ENCODE data around the gene ZNF578.
"Not testable (repeated sequence)": the region's sequence is repeated elsewhere in the genome, so short reads cannot be mapped to it uniquely, and the experiment has no call there.

Gene ZNF578

GRCh38 chr19:52492994-52493470, 39.7 kb downstream of the ZNF578 start:
- no peak overlapping the region for H3K4me3 ChIP-seq (ENCODE audit: low read depth, low read length)
- no peak for TF ChIP-seq CTCF (IDR thresholded peaks at IDR 0.05; ENCODE audit: low read depth, low read length, missing control alignments)
- no peak for DNase-seq (ENCODE audit: low read depth)

- no peak for TF ChIP-seq CTCF (IDR thresholded peaks at IDR 0.05; ENCODE audit: low read depth, low read length, missing control alignments)
- no peak overlapping the region for H3K4me3 ChIP-seq (ENCODE audit: low read depth, low read length)
- no peak for DNase-seq (ENCODE audit: low read depth)
Observed at GRCh38 chr19:52494518-52494917, 41.2 kb downstream of the ZNF578 start.

GRCh38 chr19:52498571-52498970, 45.2 kb downstream of the ZNF578 start:
- no peak for DNase-seq (ENCODE audit: low read depth)
- H3K4me3 ChIP-seq (ENCODE audit: low read depth, low read length), result no peak overlapping the region
- no peak for TF ChIP-seq CTCF (IDR thresholded peaks at IDR 0.05; ENCODE audit: low read depth, low read length, missing control alignments)

GRCh38 chr19:52500474-52500873, 47.1 kb downstream of the ZNF578 start:
- DNase-seq (ENCODE audit: low read depth); H3K4me3 ChIP-seq (ENCODE audit: low read depth, low read length): not testable (repeated sequence)

GRCh38 chr19:52500991-52501390, 47.6 kb downstream of the ZNF578 start:
- DNase-seq (ENCODE audit: low read depth); H3K4me3 ChIP-seq (ENCODE audit: low read depth, low read length): not testable (repeated sequence)

GRCh38 chr19:52507266-52507665, 53.9 kb downstream of the ZNF578 start:
- no peak for TF ChIP-seq CTCF (IDR thresholded peaks at IDR 0.05; ENCODE audit: low read depth, low read length, missing control alignments)
- H3K4me3 ChIP-seq (ENCODE audit: low read depth, low read length), result no peak overlapping the region
- DNase-seq (ENCODE audit: low read depth), result no peak

- no peak for DNase-seq (ENCODE audit: low read depth)
- no peak for TF ChIP-seq CTCF (IDR thresholded peaks at IDR 0.05; ENCODE audit: low read depth, low read length, missing control alignments)
- no peak overlapping the region for H3K4me3 ChIP-seq (ENCODE audit: low read depth, low read length)
Observed at GRCh38 chr19:52516191-52516590, 62.8 kb downstream of the ZNF578 start.

GRCh38 chr19:52518646-52519045, 65.3 kb downstream of the ZNF578 start:
- H3K4me3 ChIP-seq (ENCODE audit: low read depth, low read length), result no peak overlapping the region
- TF ChIP-seq CTCF (IDR thresholded peaks at IDR 0.05; ENCODE audit: low read depth, low read length, missing control alignments), result no peak
- DNase-seq (ENCODE audit: low read depth), result no peak

GRCh38 chr19:52519175-52519574, 65.8 kb downstream of the ZNF578 start:
- not testable (repeated sequence) for DNase-seq (ENCODE audit: low read depth)

More at GRCh38 chr19:52519175-52519574, 65.8 kb downstream of the ZNF578 start:
- not testable (repeated sequence) for H3K4me3 ChIP-seq (ENCODE audit: low read depth, low read length)
